Caco-2 (cell line): Measurements from ENCODE around the gene PEX14. TPM values are rescaled to one million over a fixed set of nuclear protein-coding genes. Genes with fewer than 3 reads are reported as not detected.

Experiments used
- BruUV-seq: library from RNA; stranded (reverse); fragments of 400-500 nt; replicated peaks from 2 replicates; lab custom pipeline; 2021; lab: Mats Ljungman, UMichigan
- CTCF ChIA-PET: fragments of 300-600 bp; sonication (Branson Sonifier 250); formaldehyde crosslinking; loops from one replicate; lab custom pipeline; 2022; ENCODE audit warnings: antibody characterized with exemption; lab: Charles Lee
- POLR2A ChIA-PET: fragments of 300-600 bp; sonication (Branson Sonifier 250); formaldehyde crosslinking; loops from one replicate; lab custom pipeline; 2022; ENCODE audit warnings: antibody characterized with exemption; lab: Charles Lee
- DNase-seq, 2 experiments: peaks; one replicate each; pipeline versions ENCODE4 v3.0.0 to v3.0.0-alpha.2; 2020 to 2022
- H3K27me3 ChIP-seq: replicated peaks from 2 replicates; pipeline ENCODE4 v1.6.0; 2011; ENCODE audit warnings: low read length; ENCODE audit not compliant: control insufficient read depth, insufficient read depth
- H3K36me3 ChIP-seq: 2 replicates; pipeline ENCODE4 v1.5.1; 2011; ENCODE audit warnings: low read length; ENCODE audit not compliant: control insufficient read depth, insufficient read depth
- H3K4me1 ChIP-seq: fragments of 250-450 bp; sonication (Bioruptor Pico); 2 replicates; pipeline ENCODE4 v1.5.1; 2020; ENCODE audit warnings: mild to moderate bottlenecking
- H3K4me3 ChIP-seq: 2 replicates; pipeline ENCODE4 v1.5.1; 2011; ENCODE audit warnings: low read depth, mild to moderate bottlenecking, control low read depth, low read length
- H3K9me3 ChIP-seq: fragments of 250-450 bp; sonication (Bioruptor Pico); 2 replicates; pipeline ENCODE4 v1.5.1; 2020; ENCODE audit warnings: mild to moderate bottlenecking, moderate library complexity
- H3K27ac Mint-ChIP-seq: one replicate; pipeline ENCODE4 v1.8.0; 2022; ENCODE audit warnings: mixed read lengths; ENCODE audit not compliant: unreplicated experiment
- H3K27me3 Mint-ChIP-seq: one replicate; pipeline ENCODE4 v1.8.0; 2022; ENCODE audit warnings: mixed read lengths; ENCODE audit not compliant: insufficient read depth, unreplicated experiment
- H3K36me3 Mint-ChIP-seq: one replicate; pipeline ENCODE4 v1.8.0; 2022; ENCODE audit warnings: mild to moderate bottlenecking, mixed read lengths; ENCODE audit not compliant: insufficient read depth, unreplicated experiment
- H3K4me1 Mint-ChIP-seq: one replicate; pipeline ENCODE4 v1.8.0; 2022; ENCODE audit warnings: low read depth, mixed read lengths; ENCODE audit not compliant: unreplicated experiment
- H3K4me3 Mint-ChIP-seq: one replicate; pipeline ENCODE4 v1.8.0; 2022; ENCODE audit warnings: mild to moderate bottlenecking, moderate library complexity, mixed read lengths; ENCODE audit not compliant: unreplicated experiment
- H3K9me3 Mint-ChIP-seq: one replicate; pipeline ENCODE4 v1.8.0; 2022; ENCODE audit warnings: mixed read lengths; ENCODE audit not compliant: unreplicated experiment
- CTCF ChIP-seq, 2 experiments: fragments of 200-600 bp in 1 of 2; IDR thresholded peaks; 1 replicate in 1 of 2; 2 replicates in 1 of 2; pipeline versions ENCODE4 v1.5.1 to v1.8.0; 2011 to 2022; ENCODE audit warnings: antibody characterized with exemption in 1 of 2, control low read depth in 1 of 2, inconsistent platforms in 1 of 2, low read depth in 1 of 2, low read length in 1 of 2, mild to moderate bottlenecking in 1 of 2, moderate library complexity in 1 of 2; ENCODE audit not compliant: insufficient read depth in 1 of 2, severe bottlenecking in 1 of 2, unreplicated experiment in 1 of 2
- intact Hi-C: fragments of 100-400 bp; cut with micrococcal nuclease; formaldehyde crosslinking; loops from one replicate; pipeline ENCODE4 v1.10.0; 2022; ENCODE audit not compliant: unreplicated experiment
- total RNA-seq: library from RNA; stranded (reverse); gene quantifications from 2 replicates; pipeline ENCODE4 v1.2.3, GENCODE V29; 2022

Gene PEX14
- total RNA-seq, 1 experiment from 2014 or later, result 22.2 TPM

GRCh38 chr1:10670190-10670589 lies 195.4 kb downstream of the PEX14 start:
- no peak overlapping the region for H3K27ac Mint-ChIP-seq
- H3K4me3 Mint-ChIP-seq, result no peak overlapping the region
- no peaks in the 10 kb centered on the region for H3K4me1 Mint-ChIP-seq
- no peaks in the 10 kb centered on the region for H3K9me3 ChIP-seq
- ChIA-PET CTCF (no interaction called here), POLR2A (interaction anchor here (0.6 kb wide), 1 partner anchor 706 kb away, joined by 6 read pairs; no protein-coding TSS in a partner anchor)
- no peaks in the 10 kb centered on the region for H3K4me1 ChIP-seq
- no peaks in the 10 kb centered on the region for H3K36me3 ChIP-seq
- no peaks in the 10 kb centered on the region for H3K9me3 Mint-ChIP-seq
- no peak for TF ChIP-seq CTCF (IDR thresholded peaks at IDR 0.05; ENCODE audit: insufficient read depth in 1 of 2, low read depth in 1 of 2, low read length in 1 of 2, severe bottlenecking in 1 of 2, unreplicated experiment in 1 of 2)
- no TSS peak for BruUV-seq
- no peak for DNase-seq
- H3K36me3 Mint-ChIP-seq, result no peaks in the 10 kb centered on the region
- H3K27me3 Mint-ChIP-seq, result no peaks in the 10 kb centered on the region
- no peak overlapping the region for H3K4me3 ChIP-seq
- H3K27me3 ChIP-seq, result no peaks in the 10 kb centered on the region
- intact Hi-C loops, result no loop called here

GRCh38 chr1:10671090-10671489 lies 196.3 kb downstream of the PEX14 start:
- no peak for TF ChIP-seq CTCF (IDR thresholded peaks at IDR 0.05; ENCODE audit: insufficient read depth in 1 of 2, low read depth in 1 of 2, low read length in 1 of 2, severe bottlenecking in 1 of 2, unreplicated experiment in 1 of 2)
- no peak overlapping the region for H3K4me3 Mint-ChIP-seq
- intact Hi-C loops, result no loop called here
- Histone ChIP-seq H3K36me3 (no peaks in the 10 kb centered on the region), H3K4me1 (no peaks in the 10 kb centered on the region), H3K27me3 (no peaks in the 10 kb centered on the region), H3K9me3 (no peaks in the 10 kb centered on the region), H3K4me3 (no peak overlapping the region)
- no TSS peak for BruUV-seq
- H3K36me3 Mint-ChIP-seq, result no peaks in the 10 kb centered on the region
- H3K4me1 Mint-ChIP-seq, result peaks cover under 1% of the 10 kb centered on the region
- POLR2A ChIA-PET, result interaction anchor here (0.6 kb wide), 1 partner anchor 705 kb away, joined by 6 read pairs; no protein-coding TSS in a partner anchor
- H3K9me3 Mint-ChIP-seq, result no peaks in the 10 kb centered on the region
- CTCF ChIA-PET, result no interaction called here
- H3K27me3 Mint-ChIP-seq, result no peaks in the 10 kb centered on the region
- DNase-seq, result no peak
- no peak overlapping the region for H3K27ac Mint-ChIP-seq

- DNase-seq, result no peak
- Histone ChIP-seq H3K27me3 (no peaks in the 10 kb centered on the region), H3K4me3 (no peak overlapping the region), H3K4me1 (no peaks in the 10 kb centered on the region), H3K9me3 (no peaks in the 10 kb centered on the region), H3K36me3 (no peaks in the 10 kb centered on the region)
- Mint-ChIP-seq H3K27ac (no peak overlapping the region), H3K9me3 (no peaks in the 10 kb centered on the region), H3K4me3 (no peak overlapping the region), H3K4me1 (peaks cover 5% of the 10 kb centered on the region), H3K36me3 (no peaks in the 10 kb centered on the region), H3K27me3 (no peaks in the 10 kb centered on the region)
- BruUV-seq, result no TSS peak
- intact Hi-C loops, result no loop called here
- no peak for TF ChIP-seq CTCF (IDR thresholded peaks at IDR 0.05; ENCODE audit: insufficient read depth in 1 of 2, low read depth in 1 of 2, low read length in 1 of 2, severe bottlenecking in 1 of 2, unreplicated experiment in 1 of 2)
- POLR2A ChIA-PET, result no interaction called here
- CTCF ChIA-PET, result no interaction called here
Observed at GRCh38 chr1:10671622-10672342, 197.0 kb downstream of the PEX14 start.
